Stimulated activated CD8-positive, alpha-beta memory T cell treated with anti-CD3 and anti-CD28 coated beads, Interleukin-15, amount 100 ng/mL, for 24 hours (primary cell): Measurements from ENCODE around the gene CTNNA1.

Experiments
- DNase-seq: peaks from one replicate; pipeline ENCODE4 v3.0.0-alpha.2; 2020; ENCODE audit warnings: low read depth

CTNNA1 gene

GRCh38 chr5:138849882-138850281 lies 96.7 kb downstream of the CTNNA1 start:
- no peak for DNase-seq

GRCh38 chr5:138850865-138851435 lies 97.7 kb downstream of the CTNNA1 start:
- DNase-seq: no peak

GRCh38 chr5:138853132-138853531 lies 99.9 kb downstream of the CTNNA1 start:
- no peak for DNase-seq

GRCh38 chr5:138867011-138867410 lies 113.8 kb downstream of the CTNNA1 start:
- DNase-seq: no peak

- no peak for DNase-seq
Observed at GRCh38 chr5:138869038-138869437, 115.8 kb downstream of the CTNNA1 start.

GRCh38 chr5:138869763-138870500 lies 116.7 kb downstream of the CTNNA1 start:
- DNase-seq: no peak

- no peak for DNase-seq
Observed at GRCh38 chr5:138870611-138871010, 117.4 kb downstream of the CTNNA1 start.

- no peak for DNase-seq
Observed at GRCh38 chr5:138872841-138873465, 119.7 kb downstream of the CTNNA1 start.

GRCh38 chr5:138873466-138874221 lies 120.4 kb downstream of the CTNNA1 start:
- DNase-seq: no peak

GRCh38 chr5:138874241-138874640 lies 121.0 kb downstream of the CTNNA1 start:
- DNase-seq: no peak

- no peak for DNase-seq
Observed at GRCh38 chr5:138874771-138875551, 121.7 kb downstream of the CTNNA1 start, which contains the start of gene LRRTM2. Gene LRRTM2 (minus strand): TSS chr5:138875335. CDS start chr5:138874911, 424 bp downstream.

GRCh38 chr5:138875552-138875875 lies 122.3 kb downstream of the CTNNA1 start:
- no peak for DNase-seq

GRCh38 chr5:138875946-138876345 lies 122.7 kb downstream of the CTNNA1 start:
- no peak for DNase-seq

- no peak for DNase-seq
Observed at GRCh38 chr5:138876811-138877210, 123.6 kb downstream of the CTNNA1 start.

- DNase-seq: no peak
Observed at GRCh38 chr5:138878437-138879235, 125.4 kb downstream of the CTNNA1 start.

GRCh38 chr5:138883211-138883610 lies 130.0 kb downstream of the CTNNA1 start:
- no peak for DNase-seq

GRCh38 chr5:138884094-138884493 lies 130.9 kb downstream of the CTNNA1 start:
- no peak for DNase-seq

GRCh38 chr5:138884554-138884953 lies 131.3 kb downstream of the CTNNA1 start:
- DNase-seq: no peak

GRCh38 chr5:138889994-138890393 lies 136.8 kb downstream of the CTNNA1 start:
- DNase-seq: no peak

- no peak for DNase-seq
Observed at GRCh38 chr5:138890644-138891043, 137.4 kb downstream of the CTNNA1 start.

GRCh38 chr5:138895918-138896317 lies 142.7 kb downstream of the CTNNA1 start:
- no peak for DNase-seq
